GM12878 (cell line): ENCODE measurements around the gene DYNC1I1. TPM values are rescaled to one million over a fixed set of nuclear protein-coding genes. Genes with fewer than 3 reads are reported as not detected.

ENCODE experiments used
- BCL11A ChIP-seq: IDR thresholded peaks from 2 replicates; pipeline ENCODE4 v1.6.1; 2011; ENCODE audit warnings: low read depth, low read length
- BCL3 ChIP-seq: IDR thresholded peaks from 2 replicates; pipeline ENCODE4 v1.6.1; 2011; ENCODE audit warnings: borderline replicate concordance, low read depth, mild to moderate bottlenecking, moderate library complexity, low read length; ENCODE audit not compliant: insufficient read depth, poor library complexity, severe bottlenecking
- BHLHE40 ChIP-seq, 2 experiments: fragments of 450-650 bp in 1 of 2; IDR thresholded peaks; 2 replicates each; pipeline ENCODE4 v1.6.1; 2011 to 2017; ENCODE audit warnings: low read depth in 2 of 2, borderline replicate concordance in 1 of 2, improper control_type of control experiment in 1 of 2, low read length in 1 of 2, mild to moderate bottlenecking in 1 of 2
- BMI1 ChIP-seq: fragments of 450-650 bp; IDR thresholded peaks from 2 replicates; pipeline ENCODE4 v1.6.1; 2016; ENCODE audit warnings: mild to moderate bottlenecking, moderate library complexity, borderline replicate concordance
- GATAD2B ChIP-seq: fragments of 450-650 bp; conservative IDR thresholded peaks from 2 replicates; pipeline ENCODE4 v1.6.1; 2017; ENCODE audit warnings: low read depth, mild to moderate bottlenecking, moderate library complexity
- KDM1A ChIP-seq: fragments of 200-600 bp; sonication (generic); IDR thresholded peaks from 2 replicates; pipeline ENCODE4 v1.6.1; 2016; ENCODE audit warnings: borderline replicate concordance
- LARP7 ChIP-seq: fragments of 450-650 bp; IDR thresholded peaks from 2 replicates; pipeline ENCODE4 v1.6.1; 2017; ENCODE audit warnings: mild to moderate bottlenecking
- NFYA ChIP-seq: IDR thresholded peaks from 2 replicates; pipeline ENCODE4 v1.6.1; 2011; ENCODE audit warnings: low read depth, mild to moderate bottlenecking, low read length, improper control_type of control experiment, borderline replicate concordance
- RAD21 ChIP-seq: IDR thresholded peaks from 2 replicates; pipeline ENCODE4 v1.6.1; 2011; ENCODE audit warnings: mild to moderate bottlenecking, low read depth, low read length, moderate library complexity; ENCODE audit not compliant: insufficient read depth
- SMAD5 ChIP-seq: IDR thresholded peaks from 2 replicates; pipeline ENCODE4 v1.6.1; 2016; ENCODE audit warnings: antibody characterized with exemption, low read depth
- polyA plus RNA-seq, 11 experiments: library from polyadenylated mRNA; depleted of rRNA in 4 of 11; unstranded in 6 of 11; stranded (reverse) in 5 of 11; fragments of >200 nt; fragmentation: Nextera tagmentation in 4 of 11; fragmentation: Illumina TruSeq in 1 of 11; extraction: Ambion mirVana in 4 of 11; extraction: Trizol in 1 of 11; gene quantifications; 1 replicate in 1 of 11; 2 replicates in 10 of 11; pipeline versions ENCODE4 v1.2.1 to v1.2.3, GENCODE V29; 2011 to 2016; ENCODE audit warnings: inconsistent platforms in 2 of 11, missing spikeins in 2 of 11, low read depth in 1 of 11
- total RNA-seq, 4 experiments: library from RNA; depleted of rRNA in 3 of 4; stranded (reverse); fragments of >200 nt in 3 of 4; fragmentation: Illumina TruSeq in 1 of 4; extraction: Trizol in 1 of 4; gene quantifications; 2 replicates each; pipeline versions ENCODE4 v1.2.1 to v1.2.3, GENCODE V29; 2013 to 2021
- TF ChIP-seq, protein P1 (sequence below): fragments of 450-650 bp; IDR thresholded peaks from 2 replicates; pipeline ENCODE4 v1.6.1; 2017; ENCODE audit warnings: mild to moderate bottlenecking, moderate library complexity
- TF ChIP-seq, protein P2 (sequence below): IDR thresholded peaks from 2 replicates; pipeline ENCODE4 v1.6.1; 2012; ENCODE audit warnings: low read depth, low read length, improper control_type of control experiment

The DYNC1I1 gene
- total and polyA plus RNA-seq, 10 of the 15 experiments (the other 5 are each of a cell fraction or from before 2014, with no cell fraction given): 0.05 to 0.91 (median 0.14) TPM; not detected in 3

GRCh38 chr7:95772298-95772770 is at the start of gene DYNC1I1 (continued):
- TF ChIP-seq RAD21: no peak
- no peak for TF ChIP-seq BCL11A
- TF ChIP-seq BHLHE40 (IDR thresholded peaks at IDR 0.05; ENCODE audit: borderline replicate concordance in 1 of 2, low read depth in 2 of 2, low read length in 1 of 2): no peak
- TF ChIP-seq NFYA: no peak
- TF ChIP-seq, protein P1, sequence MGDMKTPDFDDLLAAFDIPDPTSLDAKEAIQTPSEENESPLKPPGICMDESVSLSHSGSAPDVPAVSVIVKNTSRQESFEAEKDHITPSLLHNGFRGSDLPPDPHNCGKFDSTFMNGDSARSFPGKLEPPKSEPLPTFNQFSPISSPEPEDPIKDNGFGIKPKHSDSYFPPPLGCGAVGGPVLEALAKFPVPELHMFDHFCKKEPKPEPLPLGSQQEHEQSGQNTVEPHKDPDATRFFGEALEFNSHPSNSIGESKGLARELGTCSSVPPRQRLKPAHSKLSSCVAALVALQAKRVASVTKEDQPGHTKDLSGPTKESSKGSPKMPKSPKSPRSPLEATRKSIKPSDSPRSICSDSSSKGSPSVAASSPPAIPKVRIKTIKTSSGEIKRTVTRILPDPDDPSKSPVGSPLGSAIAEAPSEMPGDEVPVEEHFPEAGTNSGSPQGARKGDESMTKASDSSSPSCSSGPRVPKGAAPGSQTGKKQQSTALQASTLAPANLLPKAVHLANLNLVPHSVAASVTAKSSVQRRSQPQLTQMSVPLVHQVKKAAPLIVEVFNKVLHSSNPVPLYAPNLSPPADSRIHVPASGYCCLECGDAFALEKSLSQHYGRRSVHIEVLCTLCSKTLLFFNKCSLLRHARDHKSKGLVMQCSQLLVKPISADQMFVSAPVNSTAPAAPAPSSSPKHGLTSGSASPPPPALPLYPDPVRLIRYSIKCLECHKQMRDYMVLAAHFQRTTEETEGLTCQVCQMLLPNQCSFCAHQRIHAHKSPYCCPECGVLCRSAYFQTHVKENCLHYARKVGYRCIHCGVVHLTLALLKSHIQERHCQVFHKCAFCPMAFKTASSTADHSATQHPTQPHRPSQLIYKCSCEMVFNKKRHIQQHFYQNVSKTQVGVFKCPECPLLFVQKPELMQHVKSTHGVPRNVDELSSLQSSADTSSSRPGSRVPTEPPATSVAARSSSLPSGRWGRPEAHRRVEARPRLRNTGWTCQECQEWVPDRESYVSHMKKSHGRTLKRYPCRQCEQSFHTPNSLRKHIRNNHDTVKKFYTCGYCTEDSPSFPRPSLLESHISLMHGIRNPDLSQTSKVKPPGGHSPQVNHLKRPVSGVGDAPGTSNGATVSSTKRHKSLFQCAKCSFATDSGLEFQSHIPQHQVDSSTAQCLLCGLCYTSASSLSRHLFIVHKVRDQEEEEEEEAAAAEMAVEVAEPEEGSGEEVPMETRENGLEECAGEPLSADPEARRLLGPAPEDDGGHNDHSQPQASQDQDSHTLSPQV: no peak
- TF ChIP-seq BMI1: no peak
- TF ChIP-seq GATAD2B: 0 out of 2 replicates have a peak, but pooled peaks have one; percentile 45
- TF ChIP-seq, protein P2, sequence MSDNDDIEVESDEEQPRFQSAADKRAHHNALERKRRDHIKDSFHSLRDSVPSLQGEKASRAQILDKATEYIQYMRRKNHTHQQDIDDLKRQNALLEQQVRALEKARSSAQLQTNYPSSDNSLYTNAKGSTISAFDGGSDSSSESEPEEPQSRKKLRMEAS: no peak
- 0 out of 2 replicates have a peak, but pooled peaks have one; percentile 26 for TF ChIP-seq LARP7
- no peak for TF ChIP-seq SMAD5
- no peak for TF ChIP-seq BCL3
- TF ChIP-seq KDM1A: no peak
